Activated B cell treated with CpG ODN at 0.5 μM for 24 hours (primary cell): Measurements from ENCODE around the gene P4HB. TPM values are rescaled to one million over a fixed set of nuclear protein-coding genes. Genes with fewer than 3 reads are reported as not detected.
A peak's percentile ranks its signal among the peaks of the same experiment; 100 is the strongest.

Source experiments
- ATAC-seq: fragments of 200-7000 bp; cut with Tn5 transposase; one replicate; pipeline ENCODE4 v1.10.0; 2021; ENCODE audit warnings: low read depth, mild to moderate bottlenecking, moderate library complexity
- CTCF ChIA-PET: fragments of 350-600 bp; sonication (Branson Sonifier 250); formaldehyde crosslinking; loops from one replicate; lab custom pipeline; 2021; ENCODE audit warnings: antibody characterized with exemption; lab: Charles Lee
- POLR2A ChIA-PET: fragments of 350-600 bp; sonication (Branson Sonifier 250); formaldehyde crosslinking; loops from one replicate; lab custom pipeline; 2021; ENCODE audit warnings: antibody characterized with exemption; lab: Charles Lee
- DNase-seq: peaks from one replicate; pipeline ENCODE4 v3.0.0; 2022
- H3K27ac Mint-ChIP-seq: one replicate; pipeline ENCODE4 v1.8.0; 2020; ENCODE audit warnings: mixed read lengths
- H3K27me3 Mint-ChIP-seq: one replicate; pipeline ENCODE4 v1.8.0; 2021; ENCODE audit warnings: mixed read lengths
- H3K36me3 Mint-ChIP-seq: one replicate; pipeline ENCODE4 v1.8.0; 2021; ENCODE audit warnings: low read depth, mixed read lengths
- H3K4me1 Mint-ChIP-seq: one replicate; pipeline ENCODE4 v1.8.0; 2021; ENCODE audit warnings: mixed read lengths
- H3K4me3 Mint-ChIP-seq: one replicate; pipeline ENCODE4 v1.8.0; 2020; ENCODE audit warnings: mild to moderate bottlenecking, mixed read lengths
- H3K9me3 Mint-ChIP-seq: one replicate; pipeline ENCODE4 v1.8.0; 2020; ENCODE audit warnings: mixed read lengths
- CTCF ChIP-seq: fragments of 200-600 bp; IDR thresholded peaks from one replicate; pipeline ENCODE4 v1.8.0; 2022; ENCODE audit warnings: antibody characterized with exemption, mild to moderate bottlenecking
- intact Hi-C: fragments of 100-400 bp; cut with micrococcal nuclease; formaldehyde crosslinking; loops from one replicate; pipeline ENCODE4 v1.15.1; 2024
- total RNA-seq: library from RNA; stranded (reverse); gene quantifications from 2 replicates; pipeline ENCODE4 v1.2.3, GENCODE V29; 2022

P4HB gene
- total RNA-seq, 1 donor from 2014 or later = 225 TPM

DNA sequence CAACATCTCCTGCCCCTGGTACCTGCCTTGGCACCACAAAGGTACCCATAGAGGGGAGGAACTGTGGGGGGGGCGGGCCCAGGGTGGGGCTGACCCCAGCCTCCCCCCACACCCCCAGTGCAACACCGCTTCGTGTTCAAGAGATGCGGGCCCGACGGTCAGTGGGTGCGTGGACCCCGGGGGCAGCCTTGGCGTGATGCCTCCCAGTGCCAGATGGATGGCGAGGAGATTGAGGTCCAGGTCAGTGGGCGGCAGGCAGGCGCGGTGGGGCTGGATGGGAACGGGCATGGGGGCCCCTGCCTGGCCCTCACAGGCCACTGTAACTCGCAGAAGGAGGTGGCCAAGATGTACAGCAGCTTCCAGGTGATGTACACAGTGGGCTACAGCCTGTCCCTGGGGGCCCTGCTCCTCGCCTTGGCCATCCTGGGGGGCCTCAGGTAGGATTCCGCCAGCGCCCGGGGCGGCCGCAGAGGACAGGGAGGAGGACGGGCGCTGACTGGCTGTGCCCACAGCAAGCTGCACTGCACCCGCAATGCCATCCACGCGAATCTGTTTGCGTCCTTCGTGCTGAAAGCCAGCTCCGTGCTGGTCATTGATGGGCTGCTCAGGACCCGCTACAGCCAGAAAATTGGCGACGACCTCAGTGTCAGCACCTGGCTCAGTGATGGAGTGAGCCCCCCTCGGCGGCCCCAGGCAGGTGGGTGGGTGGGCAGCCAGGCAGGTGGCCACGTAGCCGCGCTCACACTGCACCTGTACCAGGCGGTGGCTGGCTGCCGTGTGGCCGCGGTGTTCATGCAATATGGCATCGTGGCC is 49.2 kb downstream of the P4HB start:
- H3K4me3 Mint-ChIP-seq = no peak overlapping the region
- no peaks in the 10 kb centered on the region for H3K4me1 Mint-ChIP-seq
- H3K9me3 Mint-ChIP-seq = no peaks in the 10 kb centered on the region
- DNase-seq = no peak
- no peaks in the 10 kb centered on the region for H3K36me3 Mint-ChIP-seq
- ChIA-PET CTCF (no interaction called here), POLR2A (no interaction called here)
- no peak for TF ChIP-seq CTCF
- peaks cover 18% of the 10 kb centered on the region for H3K27me3 Mint-ChIP-seq
- no peak overlapping the region for H3K27ac Mint-ChIP-seq
- intact Hi-C loops = no loop called here
- ATAC-seq = no peak

DNA sequence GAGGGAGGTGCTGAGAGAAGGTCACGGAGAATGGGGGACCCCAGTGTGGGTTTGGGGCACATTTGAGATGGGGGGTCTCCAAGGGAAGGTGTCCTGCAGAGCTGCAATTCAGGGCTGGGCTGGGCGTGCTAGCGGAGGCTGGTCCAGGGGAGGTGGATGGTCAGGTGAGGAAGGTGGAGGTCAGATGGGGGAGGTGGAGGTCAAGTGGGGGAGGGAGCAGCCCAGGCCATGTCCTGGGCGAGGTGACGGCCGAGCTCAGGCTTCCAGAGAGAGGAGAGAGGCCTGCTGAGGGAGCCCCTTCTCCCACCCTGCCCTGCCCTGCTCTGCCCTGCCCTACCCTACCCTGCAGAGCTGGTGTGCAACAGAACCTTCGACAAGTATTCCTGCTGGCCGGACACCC is 49.9 kb downstream of the P4HB start:
- DNase-seq (no peak), ATAC-seq (no peak)
- no peak overlapping the region for H3K4me3 Mint-ChIP-seq
- TF ChIP-seq CTCF = no peak
- ChIA-PET POLR2A (no interaction called here), CTCF (no interaction called here)
- H3K36me3 Mint-ChIP-seq = no peaks in the 10 kb centered on the region
- H3K27me3 Mint-ChIP-seq = peaks cover 20% of the 10 kb centered on the region
- no peaks in the 10 kb centered on the region for H3K4me1 Mint-ChIP-seq
- intact Hi-C loops = no loop called here
- H3K27ac Mint-ChIP-seq = no peak overlapping the region
- no peaks in the 10 kb centered on the region for H3K9me3 Mint-ChIP-seq

DNA sequence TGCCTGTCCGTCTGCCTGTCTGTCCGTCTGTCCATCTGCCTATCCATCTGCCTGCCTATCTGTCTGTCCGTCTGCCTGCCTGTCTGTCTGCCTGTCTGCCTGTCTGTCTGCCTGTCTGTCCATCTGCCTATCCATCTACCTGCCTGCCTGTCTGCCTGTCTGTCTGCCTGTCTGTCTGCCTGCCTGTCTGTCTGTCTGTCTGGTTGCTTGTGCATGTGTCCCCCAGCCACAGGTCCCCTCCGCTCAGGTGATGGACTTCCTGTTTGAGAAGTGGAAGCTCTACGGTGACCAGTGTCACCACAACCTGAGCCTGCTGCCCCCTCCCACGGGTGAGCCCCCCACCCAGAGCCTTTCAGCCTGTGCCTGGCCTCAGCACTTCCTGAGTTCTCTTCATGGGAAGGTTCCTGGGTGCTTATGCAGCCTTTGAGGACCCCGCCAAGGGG is 50.8 kb downstream of the P4HB start:
- no peaks in the 10 kb centered on the region for H3K4me1 Mint-ChIP-seq
- DNase-seq (no peak), ATAC-seq (no peak)
- intact Hi-C loops = no loop called here
- H3K9me3 Mint-ChIP-seq = no peaks in the 10 kb centered on the region
- peaks cover 20% of the 10 kb centered on the region for H3K27me3 Mint-ChIP-seq
- CTCF ChIA-PET = no interaction called here
- no peak for TF ChIP-seq CTCF
- no peak overlapping the region for H3K4me3 Mint-ChIP-seq
- H3K27ac Mint-ChIP-seq = no peak overlapping the region
- POLR2A ChIA-PET = no interaction called here
- H3K36me3 Mint-ChIP-seq = no peaks in the 10 kb centered on the region

DNA sequence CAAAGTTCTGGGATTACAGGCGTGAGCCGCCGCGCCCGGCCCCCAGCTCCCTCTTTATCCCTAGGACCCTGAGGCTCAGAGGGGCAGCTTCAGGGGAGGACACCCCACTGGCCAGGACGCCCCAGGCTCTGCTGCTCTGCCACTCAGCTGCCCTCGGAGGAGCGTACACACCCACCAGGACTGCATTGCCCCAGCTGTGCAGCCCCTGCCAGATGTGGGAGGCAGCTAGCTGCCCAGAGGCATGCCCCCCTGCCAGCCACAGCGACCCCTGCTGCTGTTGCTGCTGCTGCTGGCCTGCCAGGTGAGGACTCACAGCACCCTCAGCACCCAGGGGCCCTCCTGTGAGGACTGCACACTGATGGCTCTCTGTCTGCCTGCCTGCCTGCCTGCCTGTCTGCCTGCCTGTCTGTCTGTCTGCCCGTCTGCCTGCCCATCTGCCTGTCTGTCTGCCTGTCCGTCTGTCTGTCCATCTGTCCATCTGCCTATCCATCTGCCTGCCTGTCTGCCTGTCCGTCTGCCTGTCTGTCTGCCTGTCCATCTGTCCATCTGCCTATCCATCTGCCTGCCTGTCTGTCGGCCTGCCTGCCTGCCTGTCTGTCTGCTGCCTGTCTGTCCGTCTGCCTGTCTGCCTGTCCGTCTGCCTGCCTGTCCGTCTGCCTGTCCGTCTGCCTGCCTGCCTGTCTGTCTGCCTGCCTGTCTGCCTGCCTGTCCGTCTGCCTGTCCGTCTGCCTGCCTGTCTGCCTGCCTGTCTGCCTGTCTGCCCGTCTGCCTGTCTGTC is 51.4 kb downstream of the P4HB start:
- CTCF ChIA-PET = interaction anchor here (1.3 kb wide), 1 partner anchor 74 kb away, joined by 5 read pairs; no protein-coding TSS in a partner anchor
- POLR2A ChIA-PET = no interaction called here
- no peak for TF ChIP-seq CTCF
- H3K36me3 Mint-ChIP-seq = no peaks in the 10 kb centered on the region
- no peak overlapping the region for H3K4me3 Mint-ChIP-seq
- ATAC-seq (peak; percentile 60), DNase-seq (no peak)
- no peaks in the 10 kb centered on the region for H3K4me1 Mint-ChIP-seq
- H3K9me3 Mint-ChIP-seq = no peaks in the 10 kb centered on the region
- intact Hi-C loops = no loop called here
- peaks cover 20% of the 10 kb centered on the region for H3K27me3 Mint-ChIP-seq
- peak overlapping the region; percentile 20 for H3K27ac Mint-ChIP-seq

DNA sequence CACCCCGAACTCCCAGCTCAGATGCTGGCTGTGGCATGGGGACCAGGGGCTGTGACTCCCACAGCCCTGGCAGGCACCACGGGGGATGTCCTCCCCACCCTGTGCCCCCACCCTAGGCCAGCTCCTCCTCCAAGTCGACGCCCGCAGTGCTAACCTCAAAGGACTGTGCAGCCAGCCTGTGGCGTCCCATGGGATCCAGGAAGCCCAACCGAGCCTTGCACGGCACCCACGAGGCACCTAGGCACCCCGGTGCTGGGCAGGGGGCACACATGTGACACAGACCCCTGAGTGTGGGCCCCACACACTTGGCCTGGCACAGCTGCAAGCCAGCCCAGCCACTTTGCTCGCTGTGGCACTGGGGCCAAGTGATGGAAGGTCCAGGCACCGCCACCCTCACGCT is 52.5 kb downstream of the P4HB start:
- intact Hi-C loops = no loop called here
- CTCF ChIA-PET = interaction anchor here (1.3 kb wide), 1 partner anchor 73 kb away, joined by 5 read pairs; no protein-coding TSS in a partner anchor
- POLR2A ChIA-PET = no interaction called here
- no peak for TF ChIP-seq CTCF
- Mint-ChIP-seq H3K4me3 (no peak overlapping the region), H3K9me3 (no peaks in the 10 kb centered on the region), H3K27me3 (peaks cover 25% of the 10 kb centered on the region), H3K4me1 (peaks cover 4% of the 10 kb centered on the region), H3K36me3 (no peaks in the 10 kb centered on the region), H3K27ac (no peak overlapping the region)
- ATAC-seq (no peak), DNase-seq (no peak)
